Smooth muscle cell (in vitro differentiated cells): Measurements from ENCODE around the gene CDK4. TPM values are rescaled to one million over a fixed set of nuclear protein-coding genes. Genes with fewer than 3 reads are reported as not detected.

Experiments used
- DNase-seq: peaks from one replicate; lab custom pipeline; 2025; ENCODE audit not compliant: unreplicated experiment; lab: John Stamatoyannopoulos, UW
- H2AFZ ChIP-seq: fragments of 200-600 bp; sonication (generic); 2 replicates; pipeline ENCODE4 v1.6.0; 2016; ENCODE audit warnings: antibody characterized with exemption, low read depth, mild to moderate bottlenecking
- H3F3A ChIP-seq: fragments of 200-600 bp; sonication (generic); 2 replicates; pipeline ENCODE4 v1.6.0; 2017; ENCODE audit warnings: antibody characterized with exemption, low read depth
- H3K27ac ChIP-seq: fragments of 200-600 bp; sonication (generic); 2 replicates; pipeline ENCODE4 v1.5.1; 2016; ENCODE audit warnings: low read depth, mild to moderate bottlenecking
- H3K27me3 ChIP-seq: fragments of 200-600 bp; sonication (generic); 2 replicates; pipeline ENCODE4 v1.6.1; 2016; ENCODE audit warnings: low read depth, mild to moderate bottlenecking
- H3K36me3 ChIP-seq: fragments of 200-600 bp; sonication (generic); 2 replicates; pipeline ENCODE4 v1.5.1; 2016; ENCODE audit warnings: low read depth
- H3K4me1 ChIP-seq: fragments of 200-600 bp; sonication (generic); 2 replicates; pipeline ENCODE4 v1.5.1; 2016; ENCODE audit warnings: low read depth
- H3K4me2 ChIP-seq: fragments of 200-600 bp; sonication (generic); 2 replicates; pipeline ENCODE4 v1.6.0; 2016; ENCODE audit warnings: mild to moderate bottlenecking
- H3K4me3 ChIP-seq: fragments of 200-600 bp; sonication (generic); 2 replicates; pipeline ENCODE4 v1.5.1; 2016; ENCODE audit warnings: mild to moderate bottlenecking
- H3K79me2 ChIP-seq: fragments of 200-600 bp; sonication (generic); 2 replicates; pipeline ENCODE4 v1.6.0; 2016; ENCODE audit warnings: low read depth, mild to moderate bottlenecking
- H3K9ac ChIP-seq: fragments of 200-600 bp; sonication (generic); 2 replicates; pipeline ENCODE4 v1.6.0; 2016; ENCODE audit warnings: low read depth
- H3K9me3 ChIP-seq: fragments of 200-600 bp; sonication (generic); replicated peaks from 2 replicates; pipeline ENCODE4 v1.5.1; 2016; ENCODE audit warnings: low read depth
- H4K20me1 ChIP-seq: fragments of 200-600 bp; sonication (generic); 2 replicates; pipeline ENCODE4 v1.6.0; 2016; ENCODE audit warnings: low read depth
- WGBS: methylation state at CpG from one replicate; pipeline ENCODE4 v1.1.7; 2016; ENCODE audit warnings: low lambda C conversion rate; 5-methylcytosine and 5-hydroxymethylcytosine counted together
- polyA plus RNA-seq: library from polyadenylated mRNA; unstranded; fragments of >200 nt; fragmentation: Nextera tagmentation; extraction: Ambion mirVana; gene quantifications from 2 replicates; pipeline ENCODE4 v1.2.1, GENCODE V29; 2016
- total RNA-seq: library from RNA; depleted of rRNA; stranded (reverse); fragments of >200 nt; gene quantifications from 2 replicates; pipeline ENCODE4 v1.2.3, GENCODE V29; 2014
- TF ChIP-seq, protein P1 (sequence below): fragments of 200-600 bp; sonication (generic); IDR thresholded peaks from 2 replicates; pipeline ENCODE4 v1.5.1; 2017; ENCODE audit warnings: borderline replicate concordance, mild to moderate bottlenecking, antibody characterized with exemption; ENCODE audit not compliant: insufficient read depth, poor library complexity, severe bottlenecking

Gene CDK4
- total and polyA plus RNA-seq, 2 experiments from 2014 or later, result 144 to 235 TPM

GRCh38 chr12:57771236-57771872 is 19.2 kb upstream of the CDK4 start:
- no peaks in the 10 kb centered on the region for H3K79me2 ChIP-seq
- DNase-seq, result no peak
- H3K9me3 ChIP-seq, result no peaks in the 10 kb centered on the region
- H3K27ac ChIP-seq, result peak overlapping the region; percentile 95
- H3F3A ChIP-seq, result no peaks in the 10 kb centered on the region
- H3K9ac ChIP-seq, result peak overlapping the region; percentile 91
- peaks cover 14% of the 10 kb centered on the region for H3K4me1 ChIP-seq
- H3K36me3 ChIP-seq, result no peaks in the 10 kb centered on the region
- peak overlapping the region; percentile 88 for H3K4me3 ChIP-seq
- peaks cover 20% of the 10 kb centered on the region for H3K27me3 ChIP-seq
- WGBS, result 4% methylated on average over 16 of the region's 16 CpGs
- peak overlapping the region; percentile 98 for H2AFZ ChIP-seq
- H4K20me1 ChIP-seq, result no peaks in the 10 kb centered on the region
- TF ChIP-seq, protein P1, sequence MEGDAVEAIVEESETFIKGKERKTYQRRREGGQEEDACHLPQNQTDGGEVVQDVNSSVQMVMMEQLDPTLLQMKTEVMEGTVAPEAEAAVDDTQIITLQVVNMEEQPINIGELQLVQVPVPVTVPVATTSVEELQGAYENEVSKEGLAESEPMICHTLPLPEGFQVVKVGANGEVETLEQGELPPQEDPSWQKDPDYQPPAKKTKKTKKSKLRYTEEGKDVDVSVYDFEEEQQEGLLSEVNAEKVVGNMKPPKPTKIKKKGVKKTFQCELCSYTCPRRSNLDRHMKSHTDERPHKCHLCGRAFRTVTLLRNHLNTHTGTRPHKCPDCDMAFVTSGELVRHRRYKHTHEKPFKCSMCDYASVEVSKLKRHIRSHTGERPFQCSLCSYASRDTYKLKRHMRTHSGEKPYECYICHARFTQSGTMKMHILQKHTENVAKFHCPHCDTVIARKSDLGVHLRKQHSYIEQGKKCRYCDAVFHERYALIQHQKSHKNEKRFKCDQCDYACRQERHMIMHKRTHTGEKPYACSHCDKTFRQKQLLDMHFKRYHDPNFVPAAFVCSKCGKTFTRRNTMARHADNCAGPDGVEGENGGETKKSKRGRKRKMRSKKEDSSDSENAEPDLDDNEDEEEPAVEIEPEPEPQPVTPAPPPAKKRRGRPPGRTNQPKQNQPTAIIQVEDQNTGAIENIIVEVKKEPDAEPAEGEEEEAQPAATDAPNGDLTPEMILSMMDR, result no peak
- peak overlapping the region; percentile 94 for H3K4me2 ChIP-seq

- Histone ChIP-seq H3K4me1 (peaks cover 20% of the 10 kb centered on the region), H3K4me3 (no peak overlapping the region), H3K4me2 (peak overlapping the region; percentile 94), H3K36me3 (no peaks in the 10 kb centered on the region), H3K79me2 (no peaks in the 10 kb centered on the region), H3K27ac (peak overlapping the region; percentile 95), H2AFZ (no peak overlapping the region), H3K9me3 (no peaks in the 10 kb centered on the region), H3K27me3 (peaks cover 27% of the 10 kb centered on the region), H3K9ac (no peak overlapping the region), H4K20me1 (no peaks in the 10 kb centered on the region), H3F3A (no peaks in the 10 kb centered on the region)
- WGBS, result 92% methylated on average over 4 of the region's 4 CpGs
- TF ChIP-seq, protein P1, result no peak
- DNase-seq, result no peak
These were observed 18.6 kb upstream of the CDK4 start for GRCh38 chr12:57770734-57771133.

DNA sequence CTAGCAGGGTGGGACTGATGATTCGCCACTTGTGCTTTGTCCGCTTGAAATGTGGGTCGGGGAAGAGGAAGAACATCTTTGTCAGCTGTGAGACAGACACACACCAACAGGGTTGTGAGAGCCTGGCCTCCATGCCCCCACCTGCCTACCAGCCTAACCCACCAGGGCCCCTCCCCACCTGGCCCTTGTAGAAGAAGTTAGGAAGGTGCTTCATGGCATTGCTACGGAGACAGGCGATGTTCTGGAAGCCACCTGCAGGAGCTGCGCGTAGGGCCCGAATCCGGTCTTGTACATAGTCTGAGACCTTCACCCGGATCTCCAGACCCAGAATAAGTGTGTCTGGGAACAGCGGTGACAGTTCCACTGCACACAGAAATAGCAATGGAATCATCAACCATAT is 17.5 kb upstream of the CDK4 start:
- WGBS, result 97% methylated on average over 11 of the region's 11 CpGs
- Histone ChIP-seq H3K36me3 (no peaks in the 10 kb centered on the region), H3K4me2 (no peak overlapping the region), H3K4me1 (peaks cover 26% of the 10 kb centered on the region), H3F3A (no peaks in the 10 kb centered on the region), H3K9ac (no peak overlapping the region), H4K20me1 (no peaks in the 10 kb centered on the region), H3K79me2 (no peaks in the 10 kb centered on the region), H3K27me3 (peaks cover 38% of the 10 kb centered on the region), H3K27ac (no peak overlapping the region), H3K9me3 (no peaks in the 10 kb centered on the region), H3K4me3 (no peak overlapping the region), H2AFZ (no peak overlapping the region)
- DNase-seq, result no peak
- TF ChIP-seq, protein P1, result no peak

DNA sequence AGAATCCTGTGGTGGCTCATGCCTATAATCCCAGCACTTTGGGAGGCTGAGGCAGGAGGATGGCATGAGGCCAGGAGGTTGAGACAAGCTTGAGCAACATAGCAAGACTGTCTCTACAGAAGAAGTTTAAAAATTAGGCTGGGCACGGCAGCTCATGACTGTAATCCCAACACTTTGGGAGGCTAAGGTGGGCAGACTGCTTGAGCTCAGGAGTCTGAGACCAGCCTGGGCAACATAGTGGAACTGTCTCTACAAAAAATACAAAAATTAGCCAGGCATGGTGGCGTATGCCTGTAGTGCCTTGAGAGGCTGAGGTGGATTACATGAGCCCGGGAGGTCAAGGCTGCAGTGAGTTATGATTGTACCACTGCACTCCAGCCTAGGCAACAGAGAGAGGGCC is 15.8 kb upstream of the CDK4 start:
- Histone ChIP-seq H3K27ac (no peak overlapping the region), H3K4me1 (peaks cover 26% of the 10 kb centered on the region), H3K36me3 (no peaks in the 10 kb centered on the region), H3K9ac (no peak overlapping the region), H3K27me3 (peaks cover 55% of the 10 kb centered on the region), H3K4me2 (no peak overlapping the region), H3F3A (no peaks in the 10 kb centered on the region), H3K79me2 (no peaks in the 10 kb centered on the region), H3K4me3 (no peak overlapping the region), H4K20me1 (no peaks in the 10 kb centered on the region), H2AFZ (no peak overlapping the region), H3K9me3 (no peaks in the 10 kb centered on the region)
- TF ChIP-seq, protein P1, result no peak
- WGBS, result 100% methylated on average over 3 of the region's 3 CpGs
- DNase-seq, result no peak
